Tibial artery (tissue), 4 donors: Measurements from ENCODE around the gene TRIM72.

Experiments used
- DNase-seq, 2 donors: peaks; one replicate each; pipeline ENCODE4 v3.0.0-alpha.2; 2019
- H3K27ac ChIP-seq, 2 donors: fragments of 200-600 bp; sonication (generic) in 1 of 2; 1 replicate in 1 of 2; 2 replicates in 1 of 2; pipeline ENCODE4 v1.5.1; 2018 to 2019; ENCODE audit warnings: mild to moderate bottlenecking in 1 of 2
- H3K27me3 ChIP-seq, 2 donors: fragments of 200-600 bp; sonication (generic) in 1 of 2; one replicate each; pipeline versions ENCODE4 v1.5.1 to v1.6.0; 2016 to 2019
- H3K36me3 ChIP-seq, 3 donors: fragments of 200-600 bp; sonication (generic) in 2 of 3; one replicate each; pipeline ENCODE4 v1.5.1; 2016 to 2019; ENCODE audit warnings: mild to moderate bottlenecking in 2 of 3
- H3K4me1 ChIP-seq, 4 donors: fragments of 200-600 bp; sonication (generic) in 2 of 4; 1 replicate in 3 of 4; 2 replicates in 1 of 4; pipeline ENCODE4 v1.5.1; 2016 to 2019
- H3K4me3 ChIP-seq, 2 donors: fragments of 200-600 bp; sonication (generic) in 1 of 2; 1 replicate in 1 of 2; 2 replicates in 1 of 2; pipeline ENCODE4 v1.5.1; 2018 to 2019; ENCODE audit warnings: mild to moderate bottlenecking in 2 of 2
- H3K9me3 ChIP-seq, 3 donors: fragments of 200-600 bp; sonication (generic) in 1 of 3; one replicate each; pipeline ENCODE4 v1.5.1; 2016 to 2019
- intact Hi-C: fragments of 100-400 bp; cut with DNase I; formaldehyde crosslinking; loops from one replicate; pipeline ENCODE4 v1.15.0; 2023; ENCODE audit warnings: low total_unique reads
- TF ChIP-seq, protein P1 (sequence below), 2 experiments: fragments of 200-600 bp in 1 of 2; fragments of 450-650 bp in 1 of 2; IDR thresholded peaks; one replicate each; pipeline ENCODE4 v1.5.1; 2017 to 2019; ENCODE audit warnings: antibody characterized with exemption in 2 of 2, mild to moderate bottlenecking in 1 of 2, moderate library complexity in 1 of 2

Gene TRIM72

DNA sequence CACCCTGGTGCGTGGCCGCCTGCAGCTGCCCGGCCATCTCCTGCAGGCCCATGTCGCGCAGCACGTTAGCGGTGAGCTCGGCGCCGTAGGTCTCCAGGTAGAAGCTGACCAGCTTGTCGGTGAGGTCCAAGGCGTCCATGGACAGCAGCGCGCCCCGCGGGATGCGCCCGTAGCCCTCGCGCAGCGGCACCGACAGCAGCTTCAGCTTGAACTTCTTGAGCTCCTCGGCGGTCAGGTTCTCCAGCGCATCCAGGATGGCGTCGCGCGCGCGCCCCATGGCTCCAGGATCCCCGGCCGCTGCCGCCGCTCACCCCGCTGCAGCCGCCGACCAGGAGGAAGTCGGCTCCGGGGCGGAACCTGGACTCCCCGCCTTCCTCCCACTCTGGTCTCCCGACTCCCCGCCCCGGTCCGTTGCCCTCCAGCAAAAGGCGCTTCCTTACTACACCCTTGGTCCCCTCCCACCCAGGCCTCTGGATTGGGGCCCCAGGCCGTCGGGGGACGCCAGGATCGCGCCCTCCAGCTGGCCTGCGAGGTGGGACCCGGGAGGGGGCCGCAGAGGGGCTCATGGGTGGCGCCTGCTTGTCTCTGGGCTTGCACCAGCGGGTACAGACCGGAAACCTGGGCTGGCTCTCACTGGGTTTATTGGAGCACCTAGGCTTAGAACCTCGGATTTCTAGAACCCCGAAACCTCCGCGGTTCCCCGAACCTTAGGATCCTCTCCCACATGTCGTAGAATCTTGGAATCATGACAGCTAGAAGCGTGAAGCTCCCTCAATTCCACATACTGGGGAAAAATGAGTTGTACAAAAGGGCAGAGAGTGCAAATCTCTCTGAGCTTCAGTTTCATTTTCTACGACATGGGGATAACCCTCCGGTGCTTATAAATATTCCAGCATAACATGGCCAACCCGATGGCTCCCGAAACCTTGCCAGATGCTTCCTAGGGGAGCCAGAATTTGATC is 11.2 kb upstream of the TRIM72 start, which contains the start of gene PYCARD:
Gene PYCARD, minus strand, starts transcription at position 347 of the 962 bp plus-strand sequence. Its CDS starts 70 bp downstream, at position 277.
- peak within 1 kb of the TSS; percentile 22 to 46 for H3K27ac ChIP-seq
- H3K4me1 ChIP-seq, result peaks cover 0 to 22% (median 17%) of the 10 kb centered on the region in 4 donors
- TF ChIP-seq, protein P1, sequence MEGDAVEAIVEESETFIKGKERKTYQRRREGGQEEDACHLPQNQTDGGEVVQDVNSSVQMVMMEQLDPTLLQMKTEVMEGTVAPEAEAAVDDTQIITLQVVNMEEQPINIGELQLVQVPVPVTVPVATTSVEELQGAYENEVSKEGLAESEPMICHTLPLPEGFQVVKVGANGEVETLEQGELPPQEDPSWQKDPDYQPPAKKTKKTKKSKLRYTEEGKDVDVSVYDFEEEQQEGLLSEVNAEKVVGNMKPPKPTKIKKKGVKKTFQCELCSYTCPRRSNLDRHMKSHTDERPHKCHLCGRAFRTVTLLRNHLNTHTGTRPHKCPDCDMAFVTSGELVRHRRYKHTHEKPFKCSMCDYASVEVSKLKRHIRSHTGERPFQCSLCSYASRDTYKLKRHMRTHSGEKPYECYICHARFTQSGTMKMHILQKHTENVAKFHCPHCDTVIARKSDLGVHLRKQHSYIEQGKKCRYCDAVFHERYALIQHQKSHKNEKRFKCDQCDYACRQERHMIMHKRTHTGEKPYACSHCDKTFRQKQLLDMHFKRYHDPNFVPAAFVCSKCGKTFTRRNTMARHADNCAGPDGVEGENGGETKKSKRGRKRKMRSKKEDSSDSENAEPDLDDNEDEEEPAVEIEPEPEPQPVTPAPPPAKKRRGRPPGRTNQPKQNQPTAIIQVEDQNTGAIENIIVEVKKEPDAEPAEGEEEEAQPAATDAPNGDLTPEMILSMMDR (IDR thresholded peaks at IDR 0.05), result no peak
- H3K9me3 ChIP-seq, result no peaks in the 10 kb centered on the region
- peaks cover 0 to 10% (median 0%) of the 10 kb centered on the region in 3 donors for H3K36me3 ChIP-seq
- peaks cover 0 to 10% of the 10 kb centered on the region in 2 donors for H3K27me3 ChIP-seq
- DNase-seq, result peak; percentile 57 to 77
- intact Hi-C loops, result no loop called here
- H3K4me3 ChIP-seq, result peak within 1 kb of the TSS; percentile 57 to 70

DNA sequence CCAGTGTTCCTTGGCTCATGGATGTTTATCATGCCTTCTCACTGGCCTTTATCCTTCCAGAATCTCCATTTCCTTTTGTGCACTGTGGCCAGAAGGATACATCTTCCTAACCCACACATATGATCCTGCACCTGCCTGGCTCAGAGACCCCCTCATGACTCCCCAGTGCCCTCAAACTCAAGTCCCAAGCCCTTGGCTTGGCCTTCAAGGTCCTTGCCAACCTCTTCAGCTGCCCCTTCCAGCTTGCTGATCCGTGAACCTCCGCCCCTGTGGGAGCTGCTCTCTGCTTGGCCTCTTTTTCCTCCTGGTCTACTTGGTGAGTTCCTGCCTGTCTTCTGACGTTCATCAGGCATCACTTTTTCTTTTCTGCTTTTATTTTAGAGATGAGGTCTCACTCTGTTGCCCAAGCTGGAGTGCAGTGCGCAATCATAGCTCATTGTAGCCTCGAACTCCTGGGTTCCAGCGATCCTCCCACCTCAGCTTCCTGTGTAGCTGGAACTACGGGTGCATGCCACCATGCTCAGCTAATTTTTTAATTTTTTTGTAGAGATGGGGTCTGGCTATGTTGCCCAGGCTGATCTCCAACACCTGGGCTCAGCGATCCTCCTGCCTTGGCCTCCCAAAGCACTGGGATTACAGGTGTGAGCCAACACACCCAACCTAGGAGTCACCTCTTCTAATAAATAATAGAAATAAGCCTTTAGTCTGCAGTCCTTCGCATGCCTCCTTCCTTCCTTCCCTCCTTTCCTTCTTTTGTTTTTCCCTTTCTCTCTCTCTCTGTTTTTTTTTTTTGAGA is 8.8 kb upstream of the TRIM72 start:
- no peak overlapping the region for H3K27ac ChIP-seq
- H3K4me3 ChIP-seq, result no peak overlapping the region
- intact Hi-C loops, result no loop called here
- H3K27me3 ChIP-seq, result peaks cover 0 to 16% of the 10 kb centered on the region in 2 donors
- no peaks in the 10 kb centered on the region for H3K36me3 ChIP-seq
- peaks cover 0 to 22% (median 17%) of the 10 kb centered on the region in 4 donors for H3K4me1 ChIP-seq
- TF ChIP-seq, protein P1 (IDR thresholded peaks at IDR 0.05), result no peak
- no peaks in the 10 kb centered on the region for H3K9me3 ChIP-seq
- DNase-seq, result no peak

DNA sequence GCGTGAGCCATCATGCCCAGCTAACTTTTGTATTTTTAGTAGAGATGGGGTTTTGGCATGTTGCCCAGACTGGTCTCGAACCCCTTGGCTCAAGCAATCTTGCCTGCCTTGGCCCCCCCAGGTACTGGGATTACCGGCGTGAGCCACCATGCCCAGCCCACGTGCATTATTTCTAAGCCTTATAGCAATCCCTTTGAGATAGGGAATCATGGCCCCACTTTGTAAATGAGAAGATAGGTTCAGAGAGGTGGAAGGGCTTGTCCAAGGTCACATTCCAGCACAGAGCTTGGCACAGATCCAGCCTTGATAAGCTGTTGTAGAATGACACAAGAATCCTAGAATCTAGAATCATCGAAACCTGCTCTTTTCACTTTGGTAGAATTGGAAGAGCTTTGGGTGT is 7.1 kb upstream of the TRIM72 start:
- no peaks in the 10 kb centered on the region for H3K36me3 ChIP-seq
- no peak for DNase-seq

DNA sequence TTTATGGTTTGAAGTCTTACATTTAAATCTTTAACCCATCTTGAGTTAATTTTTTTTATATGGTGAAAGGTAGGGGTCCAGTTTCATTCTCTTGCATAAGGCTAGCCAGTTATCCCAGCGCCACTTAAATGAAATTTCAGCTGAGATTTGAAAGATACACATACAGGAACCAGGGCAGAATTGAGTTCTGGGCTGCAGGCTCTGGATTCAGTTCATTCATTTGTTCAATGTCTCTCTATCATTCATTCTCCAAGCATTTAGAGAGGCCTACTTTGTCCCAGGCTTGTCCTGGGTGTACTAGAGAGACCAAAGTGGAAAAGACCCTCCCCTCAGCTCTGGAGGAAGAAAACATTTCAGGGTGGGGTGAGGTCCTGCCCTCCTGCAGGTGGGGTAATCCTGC is 577 bp upstream of the TRIM72 start:
- H3K4me3 ChIP-seq, result no peak overlapping the region
- H3K4me1 ChIP-seq, result peaks cover 0 to 32% (median 26%) of the 10 kb centered on the region in 4 donors
- H3K27ac ChIP-seq, result no peak overlapping the region
- H3K27me3 ChIP-seq, result peaks cover 0 to 21% of the 10 kb centered on the region in 2 donors
- no peaks in the 10 kb centered on the region for H3K9me3 ChIP-seq
- intact Hi-C loops, result no loop called here
- DNase-seq, result no peak
- TF ChIP-seq, protein P1 (IDR thresholded peaks at IDR 0.05), result no peak
- no peaks in the 10 kb centered on the region for H3K36me3 ChIP-seq

More for the DNA sequence above, 7.1 kb upstream of the TRIM72 start:
- H3K27me3 ChIP-seq, result peaks cover 0 to 16% of the 10 kb centered on the region in 2 donors
- no peak overlapping the region for H3K4me3 ChIP-seq
- intact Hi-C loops, result no loop called here
- TF ChIP-seq, protein P1 (IDR thresholded peaks at IDR 0.05), result no peak
- peaks cover 0 to 14% (median 13%) of the 10 kb centered on the region in 4 donors for H3K4me1 ChIP-seq
- H3K27ac ChIP-seq, result no peak overlapping the region
- no peaks in the 10 kb centered on the region for H3K9me3 ChIP-seq

DNA sequence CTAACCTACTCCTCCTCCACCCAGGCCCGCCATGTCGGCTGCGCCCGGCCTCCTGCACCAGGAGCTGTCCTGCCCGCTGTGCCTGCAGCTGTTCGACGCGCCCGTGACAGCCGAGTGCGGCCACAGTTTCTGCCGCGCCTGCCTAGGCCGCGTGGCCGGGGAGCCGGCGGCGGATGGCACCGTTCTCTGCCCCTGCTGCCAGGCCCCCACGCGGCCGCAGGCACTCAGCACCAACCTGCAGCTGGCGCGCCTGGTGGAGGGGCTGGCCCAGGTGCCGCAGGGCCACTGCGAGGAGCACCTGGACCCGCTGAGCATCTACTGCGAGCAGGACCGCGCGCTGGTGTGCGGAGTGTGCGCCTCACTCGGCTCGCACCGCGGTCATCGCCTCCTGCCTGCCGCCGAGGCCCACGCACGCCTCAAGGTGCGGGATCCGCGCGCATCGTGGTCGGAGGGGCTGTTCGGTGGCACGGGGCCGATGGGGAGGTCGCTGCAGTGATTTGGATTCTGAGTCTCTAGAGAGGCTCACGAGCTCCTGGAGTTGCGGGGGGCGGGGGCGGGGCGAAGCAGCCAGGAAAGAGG is 878 bp downstream of the TRIM72 start:
- intact Hi-C loops, result no loop called here
- H3K27me3 ChIP-seq, result peaks cover 0 to 36% of the 10 kb centered on the region in 2 donors
- TF ChIP-seq, protein P1 (IDR thresholded peaks at IDR 0.05), result no peak
- H3K27ac ChIP-seq, result no peak overlapping the region
- H3K36me3 ChIP-seq, result no peaks in the 10 kb centered on the region
- H3K4me3 ChIP-seq, result peak overlapping the region; percentile 45 to 55
- no peaks in the 10 kb centered on the region for H3K9me3 ChIP-seq
- DNase-seq, result no peak
- peaks cover 0 to 32% (median 26%) of the 10 kb centered on the region in 4 donors for H3K4me1 ChIP-seq
